Measurements from ENCODE around the gene PNMA6E.

PNMA6E gene

GRCh38 chrX:153411988-153412574 lies 10.9 kb upstream of the PNMA6E start:
- TF ChIP-seq, protein P1, sequence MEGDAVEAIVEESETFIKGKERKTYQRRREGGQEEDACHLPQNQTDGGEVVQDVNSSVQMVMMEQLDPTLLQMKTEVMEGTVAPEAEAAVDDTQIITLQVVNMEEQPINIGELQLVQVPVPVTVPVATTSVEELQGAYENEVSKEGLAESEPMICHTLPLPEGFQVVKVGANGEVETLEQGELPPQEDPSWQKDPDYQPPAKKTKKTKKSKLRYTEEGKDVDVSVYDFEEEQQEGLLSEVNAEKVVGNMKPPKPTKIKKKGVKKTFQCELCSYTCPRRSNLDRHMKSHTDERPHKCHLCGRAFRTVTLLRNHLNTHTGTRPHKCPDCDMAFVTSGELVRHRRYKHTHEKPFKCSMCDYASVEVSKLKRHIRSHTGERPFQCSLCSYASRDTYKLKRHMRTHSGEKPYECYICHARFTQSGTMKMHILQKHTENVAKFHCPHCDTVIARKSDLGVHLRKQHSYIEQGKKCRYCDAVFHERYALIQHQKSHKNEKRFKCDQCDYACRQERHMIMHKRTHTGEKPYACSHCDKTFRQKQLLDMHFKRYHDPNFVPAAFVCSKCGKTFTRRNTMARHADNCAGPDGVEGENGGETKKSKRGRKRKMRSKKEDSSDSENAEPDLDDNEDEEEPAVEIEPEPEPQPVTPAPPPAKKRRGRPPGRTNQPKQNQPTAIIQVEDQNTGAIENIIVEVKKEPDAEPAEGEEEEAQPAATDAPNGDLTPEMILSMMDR (IDR thresholded peaks at IDR 0.05; ENCODE audit: low read depth, low read length): no peak
- DNase-seq (ENCODE audit: low read depth in 2 of 2): no peak
- peak overlapping the region in 1 of 2 donors; percentile 39 for H3K4me3 ChIP-seq (replicated peaks in 1 of 2; ENCODE audit: low read depth in 2 of 2, low read length in 2 of 2)

DNA sequence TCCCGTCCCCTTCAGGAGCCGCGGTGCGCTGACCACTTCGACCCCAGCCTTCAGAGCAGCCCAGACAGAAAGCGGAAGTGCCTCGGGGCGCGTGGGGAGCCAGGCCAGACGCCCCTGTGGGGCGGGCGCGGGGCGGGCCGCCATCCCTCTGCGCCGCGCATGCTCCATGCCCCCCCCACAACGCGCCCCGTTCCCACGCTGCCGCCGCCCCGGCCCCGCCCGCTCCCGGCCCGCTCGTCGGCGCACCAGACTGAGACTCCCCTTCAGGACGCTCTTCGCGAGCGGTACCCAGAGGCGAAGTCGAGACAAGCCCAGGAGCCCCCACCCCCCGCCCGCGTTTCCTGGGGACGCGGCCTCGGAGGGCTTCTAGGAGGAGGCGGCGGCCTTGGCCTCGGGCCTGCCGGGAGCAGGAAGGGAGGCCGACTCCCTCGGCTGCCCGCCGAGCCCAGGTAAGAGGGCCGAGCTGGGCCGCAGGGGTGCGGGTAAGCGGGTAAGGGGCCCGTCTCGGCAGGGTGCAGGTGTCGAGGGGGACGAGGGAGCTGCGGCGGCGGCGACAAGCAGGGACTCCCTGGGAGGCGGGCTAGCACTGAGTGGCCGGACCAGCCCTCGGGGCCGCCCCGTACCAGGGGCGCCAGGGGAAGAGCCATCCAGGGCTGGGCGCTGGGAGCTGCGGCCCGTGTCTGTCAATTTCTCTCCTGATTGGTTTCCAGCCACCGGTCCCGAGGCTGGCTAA lies 10.3 kb upstream of the PNMA6E start, which contains the start of gene ZFP92:
TSS of gene ZFP92 (plus strand) at position 218 of the 733 bp plus-strand sequence. CDS start 6,851 bp downstream, outside the sequence.
- TF ChIP-seq, protein P1 (IDR thresholded peaks at IDR 0.05; ENCODE audit: low read depth, low read length): no peak
- peak in 1 of 2 donors; percentile 3 for DNase-seq (ENCODE audit: low read depth in 2 of 2)
- H3K4me3 ChIP-seq (replicated peaks in 1 of 2; ENCODE audit: low read depth in 2 of 2, low read length in 2 of 2): peak within 1 kb of the TSS; percentile 33 to 39

DNA sequence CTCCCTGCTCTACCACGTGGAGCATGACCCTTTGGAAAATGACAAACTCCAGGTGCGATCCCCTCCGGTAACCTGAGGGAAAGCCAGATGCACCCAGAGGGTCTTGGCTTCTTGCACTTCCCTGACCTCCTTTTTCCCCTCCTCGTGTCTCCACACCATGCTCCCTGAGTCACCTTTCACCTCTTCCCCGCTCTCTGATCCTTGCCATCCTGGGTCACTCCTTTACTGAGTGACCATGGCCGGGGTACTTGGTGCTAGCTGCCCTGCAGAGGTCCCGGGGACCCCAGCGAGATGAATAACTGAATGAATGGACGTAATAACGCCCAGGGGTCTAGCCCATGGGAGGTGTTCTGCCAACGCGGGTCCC lies 9.7 kb upstream of the PNMA6E start:
- TF ChIP-seq, protein P1 (IDR thresholded peaks at IDR 0.05; ENCODE audit: low read depth, low read length): no peak
- DNase-seq (ENCODE audit: low read depth in 2 of 2): no peak
- no peak overlapping the region for H3K4me3 ChIP-seq (replicated peaks in 1 of 2; ENCODE audit: low read depth in 2 of 2, low read length in 2 of 2)

DNA sequence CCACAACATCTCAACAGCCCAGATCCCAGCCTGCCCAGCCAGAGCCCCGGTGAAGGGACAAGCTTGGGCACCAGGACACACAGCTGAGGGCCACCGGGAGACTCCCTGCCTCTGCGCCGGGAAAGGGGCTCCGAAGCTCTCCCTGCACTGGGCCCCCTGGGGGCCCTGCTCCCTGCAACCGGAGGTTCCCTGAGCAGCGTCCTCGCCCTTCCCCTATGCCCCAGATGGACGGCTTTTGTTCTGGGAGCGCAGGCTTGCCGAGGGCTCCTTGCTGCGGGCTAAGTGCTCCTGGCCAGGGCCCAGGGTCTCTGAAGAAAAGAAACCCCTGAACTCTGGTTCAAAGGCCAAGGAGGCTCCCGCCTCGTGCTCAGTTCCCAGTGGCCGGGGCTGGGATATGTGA lies 9.2 kb upstream of the PNMA6E start:
- no peak overlapping the region for H3K4me3 ChIP-seq (replicated peaks in 1 of 2; ENCODE audit: low read depth in 2 of 2, low read length in 2 of 2)
- TF ChIP-seq, protein P1 (IDR thresholded peaks at IDR 0.05; ENCODE audit: low read depth, low read length): no peak
- DNase-seq (ENCODE audit: low read depth in 2 of 2): no peak

- TF ChIP-seq, protein P1 (IDR thresholded peaks at IDR 0.05; ENCODE audit: low read depth, low read length): no peak
- no peak for DNase-seq (ENCODE audit: low read depth in 2 of 2)
- H3K4me3 ChIP-seq (replicated peaks in 1 of 2; ENCODE audit: low read depth in 2 of 2, low read length in 2 of 2): no peak overlapping the region
These were observed 8.4 kb upstream of the PNMA6E start for GRCh38 chrX:153409414-153410101.

- no peak overlapping the region for H3K4me3 ChIP-seq (replicated peaks in 1 of 2; ENCODE audit: low read depth in 2 of 2, low read length in 2 of 2)
- TF ChIP-seq, protein P1 (IDR thresholded peaks at IDR 0.05; ENCODE audit: low read depth, low read length): no peak
- DNase-seq (ENCODE audit: low read depth in 2 of 2): no peak
These were observed 7.8 kb upstream of the PNMA6E start for GRCh38 chrX:153408871-153409351.

Data from cardiac fibroblast (primary cell).